ENCODE results near the gene POLR1E. TPM values are rescaled to one million over a fixed set of nuclear protein-coding genes. Genes with fewer than 3 reads are reported as not detected.

The POLR1E gene
- total RNA-seq, 1 experiment from 2014 or later: 45.8 TPM

GRCh38 chr9:37541465-37541864 is 55.7 kb downstream of the POLR1E start:
- Histone ChIP-seq H2BK15ac (ENCODE audit: low read depth, low read length) (no peak overlapping the region), H4K5ac (ENCODE audit: insufficient read length, low read depth, low read length) (no peak overlapping the region), H3T11ph (ENCODE audit: low read length) (no peak overlapping the region), H3K9ac (ENCODE audit: extremely low read depth, insufficient read length, low read length) (no peak overlapping the region), H3K9me3 (ENCODE audit: control insufficient read depth, low read depth, low read length) (no peaks in the 10 kb centered on the region), H4K91ac (ENCODE audit: insufficient read length, low read depth, low read length) (no peak overlapping the region), H3K79me1 (ENCODE audit: insufficient read depth, low read depth, low read length, poor library complexity, severe bottlenecking) (no peaks in the 10 kb centered on the region), H3K23me2 (ENCODE audit: insufficient read length, low read depth, low read length, poor library complexity, severe bottlenecking) (no peaks in the 10 kb centered on the region), H3K56ac (ENCODE audit: insufficient read length, low read depth, low read length) (no peak overlapping the region), H2BK20ac (ENCODE audit: low read depth, low read length, poor library complexity, severe bottlenecking) (no peak overlapping the region), H3K4me2 (ENCODE audit: insufficient read depth, insufficient read length, low read length) (no peak overlapping the region), H2AFZ (ENCODE audit: low read length) (no peak overlapping the region), H2BK12ac (ENCODE audit: insufficient read length, low read depth, low read length) (no peak overlapping the region), H4K20me1 (ENCODE audit: control insufficient read depth, insufficient read depth, insufficient read length) (no peaks in the 10 kb centered on the region), H3K27me3 (ENCODE audit: insufficient read depth, low read length) (no peaks in the 10 kb centered on the region), H3K27ac (ENCODE audit: insufficient read length, low read depth, low read length) (no peak overlapping the region), H2BK5ac (ENCODE audit: insufficient read length, low read length) (no peak overlapping the region), H3K79me2 (ENCODE audit: insufficient read depth, low read length) (no peaks in the 10 kb centered on the region), H2AK5ac (ENCODE audit: insufficient read length, low read length) (no peak overlapping the region), H2BK120ac (ENCODE audit: low read depth, low read length, poor library complexity, severe bottlenecking) (no peak overlapping the region), H3K18ac (ENCODE audit: insufficient read length, low read depth, low read length) (no peak overlapping the region), H3K4me1 (ENCODE audit: insufficient read depth, low read length) (no peaks in the 10 kb centered on the region), H3K23ac (ENCODE audit: insufficient read length, low read depth, low read length) (no peak overlapping the region), H3K4ac (ENCODE audit: low read depth, low read length) (no peak overlapping the region), H4K8ac (replicated peaks; ENCODE audit: insufficient read length, low read depth, low read length) (no peak overlapping the region), H3K14ac (ENCODE audit: insufficient read depth, low read length) (no peak overlapping the region)
- no peaks in the 10 kb centered on the region for H3K27me3 Mint-ChIP-seq (ENCODE audit: low read depth)
- H3K4me3 Mint-ChIP-seq: no peak overlapping the region
- WGBS (ENCODE audit: extremely low coverage, insufficient read length, low lambda C conversion rate): no CpG with 5 or more reads among the region's 8 CpGs
- no peaks in the 10 kb centered on the region for H3K4me1 Mint-ChIP-seq
- H3K9me3 Mint-ChIP-seq: no peaks in the 10 kb centered on the region
- peaks cover 14 to 45% (median 38%) of the 10 kb centered on the region in 3 experiments; a peak in 6 of 7 replicates for H3K36me3 Mint-ChIP-seq (ENCODE audit: insufficient read depth in 1 of 3, low read depth in 3 of 3)
- H3K27ac Mint-ChIP-seq: no peak overlapping the region
- no peak for TF ChIP-seq CTCF (conservative IDR thresholded peaks at IDR 0.05)
- no peak for DNase-seq
